ENCODE data around the gene DNAI4.
A peak's percentile ranks its signal among the peaks of the same experiment; 100 is the strongest.

DNA sequence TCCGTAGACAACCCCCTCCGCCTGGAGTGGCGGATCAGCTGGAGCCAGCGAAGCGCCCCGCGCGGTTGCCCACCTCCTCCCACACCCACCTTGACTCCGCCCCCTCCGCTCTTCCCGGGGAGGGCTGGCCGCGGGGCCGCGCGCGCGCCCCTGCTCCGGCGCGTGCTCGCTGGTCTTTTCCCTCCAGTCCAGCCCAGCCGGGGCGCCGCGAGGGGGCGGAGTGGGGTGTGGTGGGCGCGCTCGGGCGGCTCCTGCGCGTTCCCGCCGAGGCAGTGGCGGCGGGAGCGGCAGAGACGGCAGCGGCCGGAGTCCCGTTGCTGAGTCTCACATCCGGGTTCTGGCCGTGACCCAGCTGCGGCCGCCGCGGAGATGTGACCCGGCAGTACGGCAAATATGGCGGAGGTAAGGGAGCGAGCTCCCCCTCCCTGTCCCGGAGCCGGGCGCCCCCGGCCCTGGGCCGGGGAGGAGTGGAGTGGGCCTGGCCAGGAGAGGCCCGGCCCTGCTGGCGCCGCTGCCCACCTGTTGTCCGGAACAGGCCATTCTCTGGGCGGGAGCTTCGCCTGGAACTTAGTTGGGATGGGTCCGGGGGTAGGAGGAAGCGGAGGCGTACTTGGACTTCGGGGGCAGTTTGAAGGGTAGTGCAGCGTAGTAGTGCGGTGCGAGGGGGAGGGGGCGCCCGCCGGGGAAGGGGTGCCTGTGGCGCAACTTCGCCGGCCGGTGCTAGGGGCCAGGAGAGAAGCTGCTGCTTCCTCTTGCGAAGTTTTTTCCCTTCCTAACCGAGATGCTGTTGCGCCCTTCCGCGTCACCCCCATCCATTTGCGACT, 5.6 kb upstream of the DNAI4 start:
- TF ChIP-seq EZH2 (IDR thresholded peaks at IDR 0.05), result no peak
- peak; percentile 68 for TF ChIP-seq POLR2AphosphoS5 (IDR thresholded peaks at IDR 0.05; ENCODE audit: borderline replicate concordance, low read depth, low read length)
- no peak for TF ChIP-seq FOXP2 (optimal IDR thresholded peaks at IDR 0.05; ENCODE audit: control extremely low read depth, extremely low read length, insufficient read depth)

Measured in SK-N-MC (cell line).